DOHH2 (cell line): ENCODE data around the gene KIAA0040.
A peak's percentile ranks its signal among the peaks of the same experiment; 100 is the strongest.

Source experiments
- H3F3A ChIP-seq: fragments of 200-600 bp; sonication (generic), shearing (Covaris generic); 2 replicates; pipeline ENCODE4 v1.6.0; 2016; ENCODE audit warnings: antibody characterized with exemption, mild to moderate bottlenecking; ENCODE audit not compliant: control insufficient read depth, insufficient read depth
- H3K27ac ChIP-seq: fragments of 200-600 bp; sonication (generic); 2 replicates; pipeline ENCODE4 v1.5.1; 2014; ENCODE audit warnings: low read depth, mild to moderate bottlenecking, low read length, moderate library complexity
- H3K27me3 ChIP-seq: fragments of 200-600 bp; sonication (generic); 2 replicates; pipeline ENCODE4 v1.6.1; 2014; ENCODE audit warnings: mild to moderate bottlenecking, low read length, mixed read lengths; ENCODE audit not compliant: control insufficient read depth
- H3K36me3 ChIP-seq: fragments of 200-600 bp; sonication (generic); 2 replicates; pipeline ENCODE4 v1.6.1; 2014; ENCODE audit warnings: mild to moderate bottlenecking, low read length, moderate library complexity, mixed read lengths; ENCODE audit not compliant: control insufficient read depth
- H3K4me1 ChIP-seq: fragments of 200-600 bp; sonication (generic); 2 replicates; pipeline ENCODE4 v1.6.1; 2014; ENCODE audit warnings: mild to moderate bottlenecking, low read length, mixed read lengths; ENCODE audit not compliant: control insufficient read depth
- H3K4me2 ChIP-seq: fragments of 200-600 bp; sonication (generic); 2 replicates; pipeline ENCODE4 v1.6.0; 2014; ENCODE audit warnings: mild to moderate bottlenecking, low read length, moderate library complexity
- H3K4me3 ChIP-seq: fragments of 200-600 bp; sonication (generic); 2 replicates; pipeline ENCODE4 v1.5.1; 2014; ENCODE audit warnings: mild to moderate bottlenecking, low read length, mixed read lengths
- H3K79me2 ChIP-seq: fragments of 200-600 bp; sonication (generic); 2 replicates; pipeline ENCODE4 v1.6.1; 2014; ENCODE audit warnings: mild to moderate bottlenecking, low read length, mixed read lengths; ENCODE audit not compliant: control insufficient read depth
- H3K9me2 ChIP-seq: fragments of 200-600 bp; sonication (generic); replicated peaks from 2 replicates; pipeline ENCODE4 v1.6.1; 2014; ENCODE audit warnings: mild to moderate bottlenecking, low read length, mixed read lengths; ENCODE audit not compliant: control insufficient read depth
- H3K9me3 ChIP-seq: fragments of 200-600 bp; sonication (generic); 2 replicates; pipeline ENCODE4 v1.6.1; 2014; ENCODE audit warnings: antibody characterized with exemption, low read length, mixed read lengths; ENCODE audit not compliant: control insufficient read depth, insufficient read depth
- H4K20me1 ChIP-seq: fragments of 200-600 bp; sonication (generic); 2 replicates; pipeline ENCODE4 v1.6.0; 2014; ENCODE audit warnings: low read depth, mild to moderate bottlenecking, antibody characterized with exemption, low read length, moderate library complexity; ENCODE audit not compliant: control insufficient read depth, insufficient read depth
- EZH2phosphoT487 ChIP-seq: fragments of 200-600 bp; sonication (generic); IDR thresholded peaks from 2 replicates; pipeline ENCODE4 v1.6.1; 2017; ENCODE audit warnings: borderline replicate concordance, mild to moderate bottlenecking, antibody characterized with exemption, low read length, moderate library complexity, mixed read lengths
- TF ChIP-seq, protein P1 (sequence below): fragments of 200-600 bp; sonication (generic); IDR thresholded peaks from one replicate; pipeline ENCODE4 v1.5.1; 2014; ENCODE audit warnings: antibody characterized with exemption, mild to moderate bottlenecking, low read depth, low read length; ENCODE audit not compliant: poor library complexity, severe bottlenecking

The KIAA0040 gene

GRCh38 chr1:175211656-175212055 is 19.1 kb upstream of the KIAA0040 start:
- Histone ChIP-seq H3K4me1 (peaks cover 73% of the 10 kb centered on the region), H3K27me3 (no peaks in the 10 kb centered on the region), H4K20me1 (no peaks in the 10 kb centered on the region), H3K9me2 (no peaks in the 10 kb centered on the region), H3K27ac (no peak overlapping the region), H3K9me3 (peaks cover 9% of the 10 kb centered on the region; the same call in 1 of the 2 replicates), H3K4me3 (no peak overlapping the region), H3K79me2 (no peaks in the 10 kb centered on the region), H3K36me3 (peaks cover 8% of the 10 kb centered on the region; the same call in 1 of the 2 replicates), H3F3A (peaks cover 3% of the 10 kb centered on the region), H3K4me2 (no peak overlapping the region)
- TF ChIP-seq, protein P1, sequence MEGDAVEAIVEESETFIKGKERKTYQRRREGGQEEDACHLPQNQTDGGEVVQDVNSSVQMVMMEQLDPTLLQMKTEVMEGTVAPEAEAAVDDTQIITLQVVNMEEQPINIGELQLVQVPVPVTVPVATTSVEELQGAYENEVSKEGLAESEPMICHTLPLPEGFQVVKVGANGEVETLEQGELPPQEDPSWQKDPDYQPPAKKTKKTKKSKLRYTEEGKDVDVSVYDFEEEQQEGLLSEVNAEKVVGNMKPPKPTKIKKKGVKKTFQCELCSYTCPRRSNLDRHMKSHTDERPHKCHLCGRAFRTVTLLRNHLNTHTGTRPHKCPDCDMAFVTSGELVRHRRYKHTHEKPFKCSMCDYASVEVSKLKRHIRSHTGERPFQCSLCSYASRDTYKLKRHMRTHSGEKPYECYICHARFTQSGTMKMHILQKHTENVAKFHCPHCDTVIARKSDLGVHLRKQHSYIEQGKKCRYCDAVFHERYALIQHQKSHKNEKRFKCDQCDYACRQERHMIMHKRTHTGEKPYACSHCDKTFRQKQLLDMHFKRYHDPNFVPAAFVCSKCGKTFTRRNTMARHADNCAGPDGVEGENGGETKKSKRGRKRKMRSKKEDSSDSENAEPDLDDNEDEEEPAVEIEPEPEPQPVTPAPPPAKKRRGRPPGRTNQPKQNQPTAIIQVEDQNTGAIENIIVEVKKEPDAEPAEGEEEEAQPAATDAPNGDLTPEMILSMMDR: no peak
- TF ChIP-seq EZH2phosphoT487: no peak

- no peak overlapping the region for H3K4me2 ChIP-seq
- H3K79me2 ChIP-seq: no peaks in the 10 kb centered on the region
- H3K27ac ChIP-seq: no peak overlapping the region
- H3F3A ChIP-seq: peaks cover 7% of the 10 kb centered on the region
- H3K27me3 ChIP-seq: no peaks in the 10 kb centered on the region
- H3K9me3 ChIP-seq: peaks cover 9% of the 10 kb centered on the region; the same call in 1 of the 2 replicates
- no peak overlapping the region for H3K4me3 ChIP-seq
- TF ChIP-seq, protein P1: no peak
- TF ChIP-seq EZH2phosphoT487: no peak
- H3K36me3 ChIP-seq: peaks cover 8% of the 10 kb centered on the region; the same call in 1 of the 2 replicates
- H3K9me2 ChIP-seq: no peaks in the 10 kb centered on the region
- no peaks in the 10 kb centered on the region for H4K20me1 ChIP-seq
- peaks cover 69% of the 10 kb centered on the region for H3K4me1 ChIP-seq
Observed at GRCh38 chr1:175210744-175211143, 18.2 kb upstream of the KIAA0040 start.

DNA sequence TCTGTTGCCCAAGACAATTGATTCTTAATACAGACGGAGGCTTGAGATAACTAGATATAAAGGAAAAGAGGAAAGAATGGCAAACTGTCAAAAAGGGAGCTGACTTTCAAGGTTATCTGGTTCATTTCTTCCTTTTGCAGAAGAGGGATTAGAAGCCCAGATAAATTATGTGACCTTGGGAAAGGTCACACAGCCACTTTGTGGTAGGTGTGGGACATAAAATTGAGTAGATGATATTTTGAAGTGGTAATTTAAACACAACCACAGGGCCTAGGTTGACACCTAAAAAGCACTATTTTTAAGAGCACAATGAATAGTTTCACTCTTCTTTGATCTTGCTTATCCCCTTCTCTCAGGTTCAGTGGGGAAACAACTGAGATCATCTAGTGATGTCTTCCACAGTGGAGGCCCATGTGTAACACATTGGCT is 16.9 kb upstream of the KIAA0040 start:
- no peaks in the 10 kb centered on the region for H3K9me2 ChIP-seq
- H3F3A ChIP-seq: peaks cover 7% of the 10 kb centered on the region
- H3K27ac ChIP-seq: peak overlapping the region; percentile 95
- no peak for TF ChIP-seq EZH2phosphoT487
- TF ChIP-seq, protein P1: no peak
- no peaks in the 10 kb centered on the region for H4K20me1 ChIP-seq
- H3K4me1 ChIP-seq: peaks cover 67% of the 10 kb centered on the region
- no peaks in the 10 kb centered on the region for H3K79me2 ChIP-seq
- peaks cover 8% of the 10 kb centered on the region; the same call in 1 of the 2 replicates for H3K36me3 ChIP-seq
- peaks cover 9% of the 10 kb centered on the region; the same call in 1 of the 2 replicates for H3K9me3 ChIP-seq
- H3K4me3 ChIP-seq: peak overlapping the region; percentile 66
- H3K4me2 ChIP-seq: peak overlapping the region; percentile 90
- no peaks in the 10 kb centered on the region for H3K27me3 ChIP-seq
